HFF-Myc (cell line): Measurements from ENCODE around the gene LGALS12.

Source experiments
- DNase-seq: peaks from one replicate; pipeline ENCODE4 v3.0.0-alpha.2; 2011; ENCODE audit warnings: low read depth; ENCODE audit errors: extremely low read depth
- H3K4me3 ChIP-seq: replicated peaks from 2 replicates; pipeline ENCODE4 v1.5.1; 2011; ENCODE audit warnings: low read depth, mild to moderate bottlenecking, control low read depth, low read length
- CTCF ChIP-seq: IDR thresholded peaks from 2 replicates; pipeline ENCODE4 v1.5.1; 2012; ENCODE audit warnings: mild to moderate bottlenecking, low read depth, low read length, control low read depth; ENCODE audit errors: missing control alignments

The LGALS12 gene

GRCh38 chr11:63510360-63511047 lies 4.6 kb downstream of the LGALS12 start:
- H3K4me3 ChIP-seq, result no peak overlapping the region
- no peak for TF ChIP-seq CTCF
- no peak for DNase-seq

- TF ChIP-seq CTCF, result no peak
- no peak overlapping the region for H3K4me3 ChIP-seq
- DNase-seq, result no peak
Measured at GRCh38 chr11:63511048-63511748, 5.3 kb downstream of the LGALS12 start.

GRCh38 chr11:63512816-63513215 lies 6.9 kb downstream of the LGALS12 start:
- no peak for TF ChIP-seq CTCF

GRCh38 chr11:63516109-63516508 lies 10.2 kb downstream of the LGALS12 start:
- TF ChIP-seq CTCF, result no peak
- H3K4me3 ChIP-seq, result no peak overlapping the region
- no peak for DNase-seq

More at GRCh38 chr11:63512816-63513215, 6.9 kb downstream of the LGALS12 start:
- no peak overlapping the region for H3K4me3 ChIP-seq
- DNase-seq, result no peak

- no peak overlapping the region for H3K4me3 ChIP-seq
- TF ChIP-seq CTCF, result no peak
- no peak for DNase-seq
Measured at GRCh38 chr11:63517156-63517555, 11.3 kb downstream of the LGALS12 start.

GRCh38 chr11:63518548-63518947 lies 12.7 kb downstream of the LGALS12 start:
- DNase-seq, result no peak
- H3K4me3 ChIP-seq, result no peak overlapping the region
- TF ChIP-seq CTCF, result no peak
